Cardiac fibroblast (primary cell): ENCODE results near the gene PEDS1.

Source experiments
- DNase-seq, 2 donors: peaks; one replicate each; pipeline versions ENCODE4 v3.0.0 to v3.0.0-alpha.2; 2010; ENCODE audit warnings: low read depth in 2 of 2
- H3K4me3 ChIP-seq, 2 donors: replicated peaks in 1 of 2; 1 replicate in 1 of 2; 2 replicates in 1 of 2; pipeline ENCODE4 v1.5.1; 2011; ENCODE audit warnings: low read depth in 2 of 2, low read length in 2 of 2, mild to moderate bottlenecking in 2 of 2, moderate library complexity in 1 of 2
- CTCF ChIP-seq: IDR thresholded peaks from one replicate; pipeline ENCODE4 v1.5.1; 2011; ENCODE audit warnings: low read depth, mild to moderate bottlenecking, low read length, inconsistent platforms

The PEDS1 gene

GRCh38 chr20:50197463-50198179 is 44.1 kb upstream of the PEDS1 start:
- no peak for TF ChIP-seq CTCF
- no peak for DNase-seq
- no peak overlapping the region for H3K4me3 ChIP-seq

- no peak for TF ChIP-seq CTCF
- no peak overlapping the region for H3K4me3 ChIP-seq
- no peak for DNase-seq
These were observed 43.4 kb upstream of the PEDS1 start for GRCh38 chr20:50196896-50197295.

DNA sequence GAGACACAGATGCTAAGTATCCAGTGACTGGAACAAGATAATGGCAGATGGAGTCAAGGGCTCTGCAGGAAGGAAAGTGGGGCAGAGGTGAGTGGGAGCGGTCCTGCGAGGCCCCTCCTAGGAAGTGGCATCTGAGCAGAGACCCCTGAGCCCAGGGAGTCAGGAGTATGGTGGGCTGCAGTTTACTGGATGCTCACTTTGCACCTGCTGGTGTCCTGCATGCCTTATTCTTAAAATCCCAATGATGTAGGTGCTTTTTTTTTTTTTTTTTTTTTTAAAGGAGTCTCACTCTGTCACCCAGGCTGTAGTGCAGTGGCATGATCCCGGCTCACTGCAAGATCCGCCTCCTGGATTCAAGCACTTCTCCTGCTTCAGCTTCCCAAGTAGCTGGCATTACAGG is 42.7 kb upstream of the PEDS1 start:
- DNase-seq = peak in 1 of 2 donors; percentile 11
- no peak for TF ChIP-seq CTCF
- no peak overlapping the region for H3K4me3 ChIP-seq

GRCh38 chr20:50195524-50196120 is 42.1 kb upstream of the PEDS1 start:
- H3K4me3 ChIP-seq = no peak overlapping the region
- no peak for DNase-seq
- no peak for TF ChIP-seq CTCF

DNA sequence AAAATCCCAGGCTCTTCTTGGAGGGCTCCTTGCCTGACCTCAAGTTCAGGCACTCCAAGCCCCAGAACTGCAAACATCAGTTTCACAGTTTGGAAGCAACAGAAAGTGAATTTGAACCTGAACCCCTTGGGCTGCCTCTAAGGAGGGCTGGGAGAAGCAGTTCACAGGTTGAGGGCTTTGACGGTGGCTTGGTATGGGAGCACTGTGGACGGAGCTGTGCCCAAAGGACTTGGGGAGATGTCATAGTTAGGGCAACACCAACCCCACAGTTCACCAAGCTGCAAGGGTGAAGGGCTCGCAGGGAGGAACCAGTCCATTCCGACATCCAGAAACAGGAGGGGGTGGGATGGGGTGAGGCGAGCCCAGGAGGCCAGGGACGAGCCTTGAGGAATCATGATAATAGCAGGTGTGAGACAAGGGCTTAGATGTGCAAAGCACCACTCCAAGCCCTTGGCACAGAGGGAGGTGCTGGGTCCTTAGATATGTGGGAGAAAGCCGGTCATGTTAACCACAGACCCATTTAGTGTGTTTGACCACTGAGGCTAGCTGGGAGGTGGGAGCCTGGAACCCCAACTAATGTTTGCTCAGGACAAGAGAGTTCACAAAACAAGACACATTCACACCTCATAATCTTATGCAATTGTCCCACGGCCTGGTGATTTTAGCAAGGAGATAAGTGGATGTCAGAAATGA is 41.5 kb upstream of the PEDS1 start:
- no peak for TF ChIP-seq CTCF
- peak overlapping the region; percentile 4 to 95 for H3K4me3 ChIP-seq

DNA sequence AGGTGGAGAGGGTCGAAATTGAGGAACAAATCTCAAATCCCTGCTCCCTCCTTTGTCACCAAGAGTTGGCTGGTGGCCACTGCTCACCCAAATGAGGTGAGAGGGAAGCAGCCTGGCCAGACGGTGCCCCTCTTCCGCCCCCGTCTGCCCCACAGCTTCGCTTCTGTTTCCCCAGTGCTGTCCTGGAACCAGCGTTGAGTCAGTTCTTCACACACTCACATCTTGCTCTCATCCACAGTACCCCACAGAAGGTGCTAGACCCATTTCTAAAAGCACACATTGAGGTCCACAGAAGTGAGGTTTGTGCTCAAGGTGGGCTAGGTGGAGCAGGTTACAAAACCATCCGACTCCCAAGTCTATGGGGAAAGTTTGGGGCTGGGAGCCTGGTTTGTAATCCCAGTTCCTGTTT is 40.9 kb upstream of the PEDS1 start:
- peak in 1 of 2 donors; percentile 62 for DNase-seq

More for the DNA sequence above, 41.5 kb upstream of the PEDS1 start:
- DNase-seq = peak in 1 of 2 donors; percentile 34

More for the DNA sequence above, 40.9 kb upstream of the PEDS1 start:
- H3K4me3 ChIP-seq = peak overlapping the region; percentile 87 to 95
- no peak for TF ChIP-seq CTCF
